C4-2B (cell line): ENCODE results near the gene PDXK.

ENCODE experiments used
- CTCF ChIP-seq: fragments of 450-650 bp; conservative IDR thresholded peaks from 2 replicates; pipeline ENCODE4 v1.5.1; 2017; ENCODE audit warnings: mild to moderate bottlenecking
- ZFX ChIP-seq: fragments of 450-650 bp; IDR thresholded peaks from 2 replicates; pipeline ENCODE4 v1.6.1; 2017

GRCh38 chr21:43728154-43728466 is 9.2 kb downstream of the PDXK start:
- TF ChIP-seq CTCF (no peak), ZFX (no peak)
